ENCODE data around the gene OAS1. TPM values are rescaled to one million over a fixed set of nuclear protein-coding genes. Genes with fewer than 3 reads are reported as not detected.
"Not testable (repeated sequence)": the region's sequence is repeated elsewhere in the genome, so short reads cannot be mapped to it uniquely, and the experiment has no call there.

OAS1 gene
- total RNA-seq, 4 donors from 2014 or later, result 32.1 to 115 (median 50.8) TPM

- peak overlapping the region; percentile 45 to 73 (median 56) for H3K4me3 ChIP-seq
- no peaks in the 10 kb centered on the region for H3K27me3 ChIP-seq
- peaks cover 0 to 7% (median 0%) of the 10 kb centered on the region in 3 donors for H3K9me3 ChIP-seq
- intact Hi-C loops (cut with DNase I), result no loop called here
- peaks cover 0 to 30% (median 4%) of the 10 kb centered on the region in 3 donors for H3K36me3 ChIP-seq
- DNase-seq, result no peak
- H3K27ac ChIP-seq, result peak overlapping the region; percentile 82 to 91 (median 89)
- TF ChIP-seq CTCF (IDR thresholded peaks at IDR 0.05), result no peak
- TF ChIP-seq POLR2A (IDR thresholded peaks at IDR 0.05), result no peak
- peaks cover 28 to 69% (median 33%) of the 10 kb centered on the region in 3 donors for H3K4me1 ChIP-seq
- 49 to 52% methylated on average over 6 to 7 of the region's 7 CpGs for WGBS, 2 donors
Observed at GRCh38 chr12:112907415-112908157, 824 bp downstream of the OAS1 start.

GRCh38 chr12:112908548-112908947 lies 1.8 kb downstream of the OAS1 start:
- H3K27ac ChIP-seq, result peak overlapping the region in 3 of 4 donors; percentile 89 to 91 (median 89)
- H3K4me1 ChIP-seq, result peaks cover 28 to 68% (median 33%) of the 10 kb centered on the region in 3 donors
- peak overlapping the region; percentile 45 to 73 (median 56) for H3K4me3 ChIP-seq

GRCh38 chr12:112909693-112910092 lies 2.9 kb downstream of the OAS1 start:
- Histone ChIP-seq H3K9me3 (peaks cover 0 to 23% (median 0%) of the 10 kb centered on the region in 3 donors), H3K4me1 (peaks cover 28 to 57% (median 33%) of the 10 kb centered on the region in 3 donors), H3K4me3 (no peak overlapping the region), H3K27me3 (no peaks in the 10 kb centered on the region), H3K36me3 (peaks cover 0 to 49% (median 7%) of the 10 kb centered on the region in 3 donors), H3K27ac (no peak overlapping the region)
- intact Hi-C loops (cut with DNase I), result no loop called here
- 97% methylated on average over 4 of the region's 4 CpGs for WGBS, 2 donors
- TF ChIP-seq POLR2A (IDR thresholded peaks at IDR 0.05) (no peak), CTCF (IDR thresholded peaks at IDR 0.05) (no peak)
- DNase-seq, result no peak

More at GRCh38 chr12:112908548-112908947, 1.8 kb downstream of the OAS1 start:
- Histone ChIP-seq H3K9me3 (peaks cover 0 to 17% (median 0%) of the 10 kb centered on the region in 3 donors), H3K27me3 (no peaks in the 10 kb centered on the region), H3K36me3 (peaks cover 0 to 40% (median 4%) of the 10 kb centered on the region in 3 donors)
- TF ChIP-seq CTCF (IDR thresholded peaks at IDR 0.05), result no peak
- no peak for TF ChIP-seq POLR2A (IDR thresholded peaks at IDR 0.05)
- DNase-seq, result no peak
- intact Hi-C loops (cut with DNase I), result no loop called here
- WGBS, 2 donors, result 61% methylated on average over 12 of the region's 12 CpGs; no CpG with 5 or more reads in 1 of the 2 donors

- Histone ChIP-seq H3K4me3 (no peak overlapping the region), H3K9me3 (peaks cover 0 to 23% (median 0%) of the 10 kb centered on the region in 3 donors), H3K4me1 (peaks cover 10 to 44% (median 10%) of the 10 kb centered on the region in 3 donors), H3K27ac (no peak overlapping the region), H3K36me3 (peaks cover 0 to 66% (median 19%) of the 10 kb centered on the region in 3 donors), H3K27me3 (no peaks in the 10 kb centered on the region)
- TF ChIP-seq POLR2A (IDR thresholded peaks at IDR 0.05), result no peak
- TF ChIP-seq CTCF (IDR thresholded peaks at IDR 0.05), result no peak
- intact Hi-C loops (cut with DNase I), result no loop called here
- 100% methylated on average over 1 of the region's 1 CpG for WGBS, 2 donors
- no peak for DNase-seq
Observed at GRCh38 chr12:112913038-112913688, 6.4 kb downstream of the OAS1 start.

GRCh38 chr12:112913888-112914287 lies 7.1 kb downstream of the OAS1 start:
- intact Hi-C loops (cut with DNase I); H3K4me3 ChIP-seq; H3K27me3 ChIP-seq; H3K27ac ChIP-seq; DNase-seq: not testable (repeated sequence)
- Histone ChIP-seq H3K36me3 (peaks cover 0 to 73% (median 23%) of the 10 kb centered on the region in 3 donors), H3K4me1 (peaks cover 3 to 37% (median 4%) of the 10 kb centered on the region in 3 donors), H3K9me3 (peaks cover 0 to 23% (median 0%) of the 10 kb centered on the region in 3 donors)
- 69 to 89% methylated on average over 2 of the region's 2 CpGs for WGBS, 2 donors

All from esophagus squamous epithelium (tissue), 5 donors.